T-helper 1 cell (primary cell): ENCODE data around the gene GABBR2.

Experiments used
- DNase-seq, 5 donors: peaks; one replicate each; pipeline ENCODE4 v3.0.0-alpha.2; 2012 to 2020

Gene GABBR2

GRCh38 chr9:98567540-98568233, 141.0 kb downstream of the GABBR2 start:
- DNase-seq = no peak

- DNase-seq = no peak
Observed at GRCh38 chr9:98565152-98566135, 143.3 kb downstream of the GABBR2 start.

- no peak for DNase-seq
Observed at GRCh38 chr9:98564714-98565113, 144.0 kb downstream of the GABBR2 start.

DNA sequence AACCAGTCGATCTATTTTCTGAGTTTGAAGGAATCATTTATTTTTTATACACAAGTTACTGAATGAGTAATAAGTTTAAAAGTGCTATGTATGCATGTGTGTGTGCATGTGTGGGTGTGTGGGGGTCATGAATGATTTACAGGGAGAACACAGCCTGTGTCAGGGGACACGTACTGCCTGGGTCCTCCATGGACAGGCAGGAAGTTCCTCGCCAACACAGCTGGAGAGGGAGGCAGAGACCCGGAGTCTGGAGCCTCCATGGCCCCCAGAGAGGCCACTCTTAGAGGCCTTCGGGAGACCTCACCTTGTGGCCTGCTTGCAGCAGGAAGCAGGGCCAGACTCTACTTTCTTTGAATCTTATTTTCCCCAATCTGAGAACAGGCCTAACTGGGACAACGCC, 144.7 kb downstream of the GABBR2 start:
- DNase-seq = no peak

DNA sequence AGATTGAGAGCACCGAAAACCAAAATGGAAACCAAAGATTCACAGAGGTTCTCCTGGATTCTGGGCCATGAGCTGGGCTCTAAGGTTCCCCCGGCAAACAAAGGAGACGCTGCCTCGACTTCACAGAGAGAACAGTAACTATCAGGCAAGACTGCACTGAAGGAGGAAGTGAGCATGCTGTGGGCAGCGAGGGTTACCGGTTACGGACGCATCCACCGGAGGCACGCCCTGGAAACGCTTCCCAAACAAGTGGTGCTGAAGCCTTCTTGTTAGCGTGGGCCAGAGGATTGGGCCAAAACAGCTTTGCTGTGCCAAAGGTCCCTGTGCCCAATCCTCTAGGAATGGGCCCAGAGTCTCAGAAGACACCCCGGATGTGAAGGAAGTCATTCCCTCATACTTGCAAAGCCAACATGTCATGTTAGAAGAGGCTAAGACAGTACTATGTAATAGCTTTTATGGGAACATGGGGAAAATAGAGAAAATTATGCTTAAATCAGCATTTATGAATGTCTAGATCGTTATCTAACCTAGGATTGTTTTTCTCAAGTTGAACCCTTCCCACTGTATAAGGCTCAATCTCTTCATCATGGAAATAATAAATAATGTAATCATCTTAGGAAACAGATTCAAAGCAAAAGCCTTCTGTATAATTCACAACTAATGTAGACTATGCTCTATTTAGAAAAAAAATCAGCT, 145.4 kb downstream of the GABBR2 start:
- DNase-seq = no peak

DNA sequence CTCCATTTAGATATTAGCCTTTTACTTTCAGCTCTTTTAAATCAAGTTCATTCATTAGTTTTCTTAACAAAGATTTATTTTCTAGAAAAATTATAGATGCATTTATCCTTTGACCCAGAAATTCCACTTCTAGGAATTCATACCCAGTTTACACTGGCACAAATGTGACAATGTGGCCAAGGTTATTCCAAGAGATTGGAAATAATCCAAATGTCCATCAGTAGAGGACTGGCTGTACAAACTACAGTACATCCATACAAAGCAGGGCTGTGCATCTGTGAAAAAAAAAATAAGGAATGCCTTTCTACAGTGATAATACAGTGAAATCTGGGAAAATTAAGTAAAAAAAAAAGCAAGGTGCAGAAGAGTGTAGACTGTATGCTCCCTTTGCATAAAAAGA, 149.2 kb downstream of the GABBR2 start:
- DNase-seq = no peak

- DNase-seq = no peak
Observed at GRCh38 chr9:98558575-98558974, 150.2 kb downstream of the GABBR2 start.

DNA sequence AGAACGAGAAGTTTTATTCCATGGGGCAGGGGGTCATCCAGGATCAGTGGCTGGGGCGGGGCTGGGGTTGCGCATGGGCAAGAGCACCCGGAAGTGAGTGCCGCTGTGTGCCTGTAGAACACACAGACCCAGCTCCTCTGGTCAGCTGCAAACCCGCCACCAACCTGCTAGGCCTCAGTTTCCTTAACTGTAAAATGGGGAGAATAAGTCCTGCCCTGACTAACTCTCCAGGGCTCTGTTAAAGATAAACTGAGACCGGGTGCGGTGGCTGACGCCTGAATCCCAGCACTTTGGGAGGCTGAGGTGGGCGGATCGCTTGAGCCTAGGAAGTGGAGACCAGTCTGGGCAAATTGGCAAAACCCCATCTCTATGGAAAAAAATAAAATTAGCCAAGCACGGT, 152.2 kb downstream of the GABBR2 start:
- no peak for DNase-seq

DNA sequence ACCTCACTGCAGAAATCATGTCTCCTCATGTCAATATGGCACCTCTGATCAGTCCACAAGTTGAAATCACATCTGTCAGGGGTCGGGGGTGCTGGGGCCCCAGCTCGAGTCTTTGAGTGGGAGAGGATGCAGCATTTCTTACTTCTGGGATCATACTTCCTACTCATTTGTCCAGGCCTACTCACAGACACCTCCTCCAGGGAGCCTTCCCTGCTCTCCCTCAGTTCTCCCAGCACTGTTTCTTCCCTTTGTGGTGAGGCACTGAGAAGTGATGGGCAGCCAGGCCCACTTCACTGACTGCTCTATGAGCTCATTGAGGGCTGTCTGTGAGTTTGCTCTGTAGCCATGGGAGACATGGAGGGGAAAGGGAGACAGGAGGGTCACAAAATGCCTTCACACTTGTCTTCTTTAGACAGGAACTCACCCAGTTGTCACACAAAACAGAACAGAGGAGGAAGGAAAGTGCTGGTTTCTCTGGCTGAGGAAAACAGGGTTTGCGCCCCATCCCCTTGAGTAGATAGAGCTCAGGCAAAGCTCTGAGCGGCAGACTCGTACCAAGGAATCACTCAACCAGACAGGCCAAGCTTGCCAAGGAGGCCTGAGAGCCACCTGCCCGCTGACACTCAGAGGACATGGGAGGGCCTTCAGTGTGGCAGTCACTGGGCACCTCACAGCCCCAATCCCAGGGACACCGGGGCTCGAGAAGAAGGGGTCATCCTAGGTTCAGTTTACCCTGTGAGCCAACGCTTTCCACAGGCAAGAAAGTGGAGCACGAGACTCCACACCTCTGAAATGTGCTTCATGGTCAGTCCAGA, 152.9 kb downstream of the GABBR2 start:
- DNase-seq = no peak

GRCh38 chr9:98554752-98555151, 154.0 kb downstream of the GABBR2 start:
- no peak for DNase-seq

- no peak for DNase-seq
Observed at GRCh38 chr9:98552331-98552730, 156.4 kb downstream of the GABBR2 start.

- DNase-seq = no peak
Observed at GRCh38 chr9:98551511-98552286, 157.0 kb downstream of the GABBR2 start.

- DNase-seq = no peak
Observed at GRCh38 chr9:98550206-98550820, 158.4 kb downstream of the GABBR2 start.

DNA sequence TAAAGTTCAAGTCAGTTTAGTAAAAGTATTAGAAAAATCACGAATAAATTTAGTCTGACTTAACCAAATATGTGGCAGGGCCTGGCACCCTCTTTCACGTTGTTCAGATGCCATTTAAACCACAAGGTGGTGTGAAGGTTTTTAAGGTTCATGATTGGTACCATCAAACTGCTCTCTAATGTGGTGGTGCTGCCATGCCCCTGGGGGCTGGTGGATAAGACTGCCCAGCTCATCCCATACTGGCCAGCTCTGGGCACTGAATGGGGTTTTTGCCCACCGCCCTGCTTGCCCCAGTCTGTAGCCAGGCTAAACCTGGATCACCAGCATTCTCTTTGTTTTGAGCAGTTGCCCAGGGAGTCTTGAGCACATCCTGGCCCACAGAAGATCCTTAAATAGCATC, 159.3 kb downstream of the GABBR2 start:
- DNase-seq = no peak

- DNase-seq = no peak
Observed at GRCh38 chr9:98547606-98548005, 161.1 kb downstream of the GABBR2 start.

DNA sequence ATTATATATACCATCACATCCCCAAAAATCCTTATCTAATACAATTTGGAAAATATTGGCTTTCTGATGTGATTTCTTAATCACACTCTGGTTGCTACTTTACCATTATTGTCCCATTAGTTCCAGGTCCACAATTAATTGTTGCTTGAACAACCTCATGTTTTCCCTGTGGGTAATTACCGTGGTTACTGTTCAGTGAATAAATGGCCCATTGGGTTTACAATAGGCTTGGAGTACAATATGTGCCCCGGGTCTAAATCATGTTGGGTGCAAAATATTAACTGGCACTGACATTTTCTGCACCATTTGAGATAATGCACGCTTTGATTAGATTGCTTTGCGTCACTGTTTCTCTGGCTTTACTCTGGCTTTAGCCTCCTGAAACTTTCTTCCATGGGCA, 163.7 kb downstream of the GABBR2 start:
- no peak for DNase-seq

- no peak for DNase-seq
Observed at GRCh38 chr9:98541684-98542230, 167.0 kb downstream of the GABBR2 start.

- no peak for DNase-seq
Observed at GRCh38 chr9:98540476-98540875, 168.3 kb downstream of the GABBR2 start.

DNA sequence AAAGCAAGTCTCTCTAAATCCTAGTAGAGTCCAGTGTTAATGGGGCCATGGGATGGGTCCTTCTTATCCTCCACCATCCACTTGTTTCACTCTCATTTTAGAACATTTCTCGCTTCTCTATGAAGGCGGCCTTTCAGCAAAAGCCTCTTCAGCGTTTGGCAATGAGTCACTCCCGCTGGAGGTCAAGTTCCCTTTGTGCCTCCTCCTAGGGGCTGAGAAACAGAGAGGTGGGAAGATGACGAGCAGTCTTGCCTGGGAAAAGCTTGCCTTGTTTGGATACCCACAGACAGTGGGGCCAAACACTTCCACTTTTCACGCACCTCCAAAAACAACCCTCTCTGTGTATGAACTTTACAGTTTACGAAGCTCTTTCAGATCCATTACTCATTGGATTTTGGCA, 168.8 kb downstream of the GABBR2 start:
- no peak for DNase-seq

- no peak for DNase-seq
Observed at GRCh38 chr9:98538626-98539031, 170.1 kb downstream of the GABBR2 start.

GRCh38 chr9:98538203-98538602, 170.5 kb downstream of the GABBR2 start:
- DNase-seq = no peak
